OCI-M1 (cell line): ENCODE measurements around the gene QSOX1.
A peak's percentile ranks its signal among the peaks of the same experiment; 100 is the strongest.
"Not testable (repeated sequence)": the region's sequence is repeated elsewhere in the genome, so short reads cannot be mapped to it uniquely, and the experiment has no call there.

Experiments used
- DNase-seq: peaks from one replicate; lab custom pipeline; 2025; lab: John Stamatoyannopoulos, UW

QSOX1 gene

DNA sequence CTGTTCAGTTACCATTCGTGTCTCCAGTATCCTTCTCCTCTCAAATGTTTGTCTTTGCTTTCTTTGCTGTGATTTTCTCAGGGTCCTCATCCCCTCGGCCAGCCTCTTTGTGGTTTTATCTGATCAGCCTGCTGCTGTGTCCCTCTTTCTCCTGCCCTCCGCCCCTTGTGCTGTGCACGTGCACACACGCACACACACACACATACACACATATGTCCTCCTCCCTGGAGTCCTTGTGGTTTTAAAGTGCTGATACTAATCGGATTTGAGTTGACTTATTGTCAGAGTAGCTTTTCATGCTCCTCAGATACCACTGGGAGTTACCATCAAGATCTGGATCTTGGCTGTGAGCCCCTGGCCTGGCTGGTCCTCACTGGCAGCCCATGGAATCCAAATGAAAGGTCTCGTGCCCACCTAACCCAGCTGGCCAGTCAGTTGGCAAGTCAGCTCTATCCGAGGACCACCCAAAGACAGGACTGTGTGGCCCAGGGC, 34.1 kb downstream of the QSOX1 start:
- peak; percentile 84 for DNase-seq

DNA sequence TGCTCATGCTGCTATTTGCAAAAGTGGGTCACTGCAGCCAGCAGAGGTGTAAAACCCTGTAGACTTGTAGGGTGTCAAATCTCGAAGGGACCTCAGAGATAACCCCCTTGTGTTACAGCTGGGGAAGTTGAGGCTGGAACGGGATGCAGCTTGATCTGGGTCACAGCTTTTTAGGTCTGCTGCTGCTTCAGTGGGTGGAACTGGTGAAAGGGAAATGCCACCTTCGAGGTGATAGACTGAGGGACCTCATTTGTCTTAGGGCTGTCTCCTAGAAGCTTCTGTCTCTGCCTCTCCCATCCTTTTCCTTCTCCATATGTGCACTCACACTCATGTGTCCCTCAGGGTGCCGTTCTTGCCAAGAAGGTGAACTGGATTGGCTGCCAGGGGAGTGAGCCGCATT, 35.4 kb downstream of the QSOX1 start:
- DNase-seq = no peak

DNA sequence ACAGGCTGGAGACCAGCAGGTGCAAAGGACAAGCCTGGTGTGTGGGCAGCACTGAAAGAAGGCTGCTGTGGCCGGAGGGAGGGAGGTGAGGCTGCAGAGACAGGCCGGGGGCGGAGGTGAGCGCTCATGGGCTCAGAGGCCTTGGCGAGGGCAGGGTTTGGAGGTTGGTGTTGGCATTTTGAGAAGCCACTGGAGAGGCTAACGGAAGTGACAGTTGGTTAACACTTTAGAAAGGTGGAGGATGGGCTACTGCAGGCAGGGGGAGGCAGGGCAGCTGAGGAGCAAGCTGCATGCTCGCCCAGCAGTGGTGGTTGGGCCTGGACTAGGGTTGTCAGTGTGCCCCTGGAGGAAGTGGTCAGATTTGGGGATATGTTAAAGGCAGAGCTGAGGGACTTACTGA, 37.5 kb downstream of the QSOX1 start:
- DNase-seq = no peak

DNA sequence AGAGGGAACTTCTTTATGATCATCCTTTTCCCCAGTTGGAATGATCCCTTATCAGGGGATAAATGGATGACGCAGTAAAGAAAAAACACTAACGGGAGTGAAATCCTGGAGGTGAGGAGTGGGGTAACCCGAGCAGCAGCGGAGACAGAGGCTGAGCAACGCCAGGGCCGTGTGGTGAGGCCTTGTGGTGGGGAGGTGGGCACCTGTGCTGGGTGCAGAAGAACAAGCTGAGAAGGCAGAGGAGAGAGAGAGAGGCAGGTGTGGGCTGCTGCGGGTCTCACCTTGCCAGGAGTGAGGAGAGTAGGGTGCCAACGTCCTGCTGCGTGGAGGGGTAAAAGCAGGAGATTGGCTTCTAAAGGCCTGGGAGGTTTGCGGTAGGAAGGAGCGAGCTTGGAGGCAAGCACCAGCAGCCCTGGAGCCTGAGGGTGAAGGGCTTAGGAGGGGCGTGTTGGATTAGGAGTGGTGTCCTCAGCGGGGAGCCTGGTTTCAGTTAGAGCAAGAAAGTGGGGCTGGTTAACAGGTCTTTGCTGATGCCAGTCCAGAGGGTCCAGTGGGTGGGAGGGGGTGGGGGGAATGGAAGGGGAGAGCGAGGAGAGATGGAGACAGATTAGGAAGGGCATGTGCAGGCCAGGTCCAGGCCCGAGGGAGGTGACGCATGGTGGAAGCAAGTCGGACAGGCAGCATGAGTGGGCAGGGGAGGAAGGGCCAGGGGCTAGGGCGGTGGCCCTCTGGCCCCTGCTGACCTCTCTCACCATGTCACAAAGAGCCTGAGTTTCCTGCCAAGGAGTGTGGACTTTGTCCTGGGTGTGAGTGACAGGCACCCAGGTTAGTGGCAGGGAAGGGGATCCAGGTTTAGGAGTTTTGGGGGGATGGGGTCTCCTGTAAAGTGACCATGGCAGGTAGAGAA, 38.7 kb downstream of the QSOX1 start:
- no peak for DNase-seq

DNA sequence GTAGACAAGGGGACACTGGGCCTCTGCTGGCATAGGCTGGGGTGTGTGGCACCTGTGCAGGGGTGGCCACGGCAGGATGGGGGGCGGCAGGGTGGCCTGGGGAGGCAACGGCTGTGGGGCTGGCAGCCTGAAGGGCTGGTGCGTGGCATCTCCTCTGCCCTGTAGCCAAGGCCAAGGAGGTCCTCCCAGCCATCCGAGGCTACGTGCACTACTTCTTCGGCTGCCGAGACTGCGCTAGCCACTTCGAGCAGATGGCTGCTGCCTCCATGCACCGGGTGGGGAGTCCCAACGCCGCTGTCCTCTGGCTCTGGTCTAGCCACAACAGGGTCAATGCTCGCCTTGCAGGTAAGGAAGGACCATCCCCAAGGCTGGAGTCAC, 39.4 kb downstream of the QSOX1 start:
- DNase-seq = no peak

DNA sequence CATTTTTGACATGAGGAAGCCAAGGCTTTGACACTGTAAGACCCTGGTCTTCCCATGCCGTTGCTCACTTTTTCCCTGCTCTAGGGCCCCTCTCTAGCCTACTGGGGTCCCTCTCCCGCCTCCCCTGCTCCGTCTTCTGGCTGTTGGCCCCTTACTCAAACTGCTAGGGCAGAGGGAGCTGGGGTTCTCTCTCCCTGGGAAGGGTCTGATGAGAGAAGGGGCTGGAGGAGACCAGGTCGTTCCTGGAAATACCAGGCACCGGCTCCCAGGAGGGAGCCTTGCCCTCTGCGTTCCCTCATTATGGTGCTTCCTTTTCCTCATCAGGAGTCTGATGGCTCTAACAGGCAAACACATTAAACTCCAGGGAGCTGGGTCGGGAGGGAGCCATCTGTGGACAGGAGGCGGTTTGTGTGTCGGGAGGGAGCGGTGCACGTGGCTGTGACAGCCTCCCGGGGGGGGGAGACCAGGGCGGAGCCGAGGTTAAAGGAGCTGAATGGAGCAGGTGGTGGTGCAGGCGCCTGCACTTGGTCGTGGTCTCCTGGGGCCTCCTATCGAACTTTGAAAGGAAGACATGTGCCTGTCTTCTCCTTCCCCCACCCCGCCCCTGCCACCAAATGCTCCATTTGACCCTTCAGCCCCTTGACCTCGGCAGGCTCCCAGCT, 40.0 kb downstream of the QSOX1 start:
- DNase-seq = no peak

DNA sequence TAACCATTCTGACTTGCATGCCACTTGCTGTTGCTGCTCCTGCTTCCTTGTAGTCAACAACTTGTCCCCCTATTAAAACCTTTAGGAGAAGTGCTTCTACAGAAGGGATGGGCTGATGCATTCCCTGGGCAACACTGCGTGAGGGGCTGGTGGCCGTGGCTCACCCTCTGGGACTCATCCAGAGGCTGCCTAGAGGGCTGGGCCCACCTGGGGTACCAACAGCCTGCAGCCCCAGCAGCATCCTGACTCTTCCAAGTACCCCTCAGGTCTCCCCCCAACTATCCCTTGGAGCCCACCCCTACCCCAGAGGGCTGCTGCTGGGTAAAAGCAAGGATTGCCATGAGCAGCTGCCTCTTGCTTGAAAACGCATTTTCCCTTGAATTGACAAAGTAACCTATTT, 40.7 kb downstream of the QSOX1 start:
- no peak for DNase-seq

DNA sequence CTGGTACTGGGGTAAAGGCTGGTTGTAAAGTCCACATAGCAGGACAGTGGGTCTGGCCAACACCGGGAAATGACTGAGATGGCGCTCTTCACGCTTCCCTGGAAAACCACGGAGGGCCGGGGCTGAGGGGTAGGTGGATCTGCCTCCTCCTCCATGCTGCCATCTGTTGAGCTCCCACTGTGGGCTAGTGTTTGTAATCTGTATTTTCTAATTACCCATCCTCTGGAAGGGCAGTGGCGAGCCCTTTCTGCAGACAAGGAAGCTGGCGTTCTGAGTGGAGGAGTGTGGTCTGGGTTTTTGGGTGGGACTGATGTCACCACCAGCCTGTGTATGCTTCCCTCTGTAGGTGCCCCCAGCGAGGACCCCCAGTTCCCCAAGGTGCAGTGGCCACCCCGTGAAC, 41.2 kb downstream of the QSOX1 start:
- no peak for DNase-seq

DNA sequence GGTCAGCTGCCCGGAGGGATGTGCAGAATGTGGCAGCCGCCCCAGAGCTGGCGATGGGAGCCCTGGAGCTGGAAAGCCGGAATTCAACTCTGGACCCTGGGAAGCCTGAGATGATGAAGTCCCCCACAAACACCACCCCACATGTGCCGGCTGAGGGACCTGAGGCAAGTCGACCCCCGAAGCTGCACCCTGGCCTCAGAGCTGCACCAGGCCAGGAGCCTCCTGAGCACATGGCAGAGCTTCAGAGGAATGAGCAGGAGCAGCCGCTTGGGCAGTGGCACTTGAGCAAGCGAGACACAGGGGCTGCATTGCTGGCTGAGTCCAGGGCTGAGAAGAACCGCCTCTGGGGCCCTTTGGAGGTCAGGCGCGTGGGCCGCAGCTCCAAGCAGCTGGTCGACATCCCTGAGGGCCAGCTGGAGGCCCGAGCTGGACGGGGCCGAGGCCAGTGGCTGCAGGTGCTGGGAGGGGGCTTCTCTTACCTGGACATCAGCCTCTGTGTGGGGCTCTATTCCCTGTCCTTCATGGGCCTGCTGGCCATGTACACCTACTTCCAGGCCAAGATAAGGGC, 41.9 kb downstream of the QSOX1 start:
- no peak for DNase-seq

DNA sequence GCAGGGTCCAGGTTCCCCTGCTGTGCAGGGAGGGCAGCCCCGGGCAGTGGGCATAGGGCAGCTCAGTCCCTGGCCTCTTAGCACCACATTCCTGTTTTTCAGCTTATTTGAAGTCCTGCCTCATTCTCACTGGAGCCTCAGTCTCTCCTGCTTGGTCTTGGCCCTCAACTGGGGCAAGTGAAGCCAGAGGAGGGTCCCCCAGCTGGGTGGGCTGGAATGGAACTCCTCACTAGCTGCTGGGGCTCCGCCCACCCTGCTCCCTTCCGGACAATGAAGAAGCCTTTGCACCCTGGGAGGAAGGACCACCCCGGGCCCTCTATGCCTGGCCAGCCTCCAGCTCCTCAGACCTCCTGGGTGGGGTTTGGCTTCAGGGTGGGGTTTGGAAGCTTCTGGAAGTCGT, 42.6 kb downstream of the QSOX1 start:
- no peak for DNase-seq

DNA sequence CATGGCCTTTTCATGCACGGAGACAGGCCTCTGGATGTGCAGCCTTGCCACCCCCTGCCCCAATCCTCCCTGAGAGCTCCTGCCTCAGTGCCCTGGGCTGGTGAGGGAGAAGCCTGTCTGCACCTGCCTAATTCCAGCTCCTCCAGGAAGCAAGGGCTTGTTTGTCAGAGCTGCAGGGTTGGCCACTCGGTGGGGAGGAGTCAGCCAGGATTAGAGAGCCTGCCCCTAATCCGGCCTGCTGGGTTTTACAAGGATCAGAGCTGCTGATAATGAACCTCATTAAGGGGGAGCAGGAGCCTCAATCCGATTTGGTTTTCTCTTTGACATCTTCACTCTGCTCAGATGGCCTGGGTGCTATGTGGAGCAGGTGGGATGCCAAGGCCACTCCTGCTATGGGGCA, 43.5 kb downstream of the QSOX1 start:
- no peak for DNase-seq

DNA sequence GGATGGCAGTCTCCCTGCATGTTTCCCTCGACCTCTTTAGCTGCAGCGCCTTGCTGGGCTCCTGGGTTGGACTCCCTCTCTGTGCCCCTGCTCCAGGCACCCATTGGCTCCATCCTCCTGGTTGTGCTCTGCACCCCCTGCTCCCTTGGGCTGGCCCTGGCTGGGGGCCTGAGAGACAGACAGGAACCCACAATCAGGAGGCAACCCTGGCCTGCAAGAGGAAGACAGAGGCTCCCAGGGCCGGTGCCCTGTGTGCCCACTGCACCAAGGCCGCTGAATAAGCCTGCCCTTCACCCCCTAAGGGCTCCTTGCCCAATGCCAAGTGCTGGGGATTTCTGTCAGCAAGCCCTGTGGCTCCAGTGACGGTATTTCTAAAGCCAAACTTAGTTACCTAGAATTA, 43.9 kb downstream of the QSOX1 start:
- DNase-seq = no peak

DNA sequence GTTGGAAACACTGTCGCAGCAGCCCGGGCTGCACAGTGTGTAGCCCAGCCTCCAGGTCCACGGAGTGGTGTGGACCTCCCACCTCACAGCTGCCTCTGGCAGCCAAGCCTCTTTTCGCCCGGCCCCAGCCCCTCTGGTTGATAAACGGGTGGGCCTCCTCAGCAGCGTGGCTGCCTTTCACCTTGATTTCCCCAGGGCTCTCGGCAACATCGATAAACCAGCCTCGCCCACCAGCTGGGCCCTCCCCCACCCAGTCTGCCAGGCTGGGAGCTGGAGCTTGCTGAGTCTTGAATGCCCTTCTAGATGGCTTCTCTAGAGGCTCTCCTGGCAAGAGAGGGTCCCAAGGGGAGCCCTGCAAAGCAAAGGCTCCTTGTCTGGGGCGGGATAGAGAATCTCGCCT, 44.3 kb downstream of the QSOX1 start:
- DNase-seq = no peak

DNA sequence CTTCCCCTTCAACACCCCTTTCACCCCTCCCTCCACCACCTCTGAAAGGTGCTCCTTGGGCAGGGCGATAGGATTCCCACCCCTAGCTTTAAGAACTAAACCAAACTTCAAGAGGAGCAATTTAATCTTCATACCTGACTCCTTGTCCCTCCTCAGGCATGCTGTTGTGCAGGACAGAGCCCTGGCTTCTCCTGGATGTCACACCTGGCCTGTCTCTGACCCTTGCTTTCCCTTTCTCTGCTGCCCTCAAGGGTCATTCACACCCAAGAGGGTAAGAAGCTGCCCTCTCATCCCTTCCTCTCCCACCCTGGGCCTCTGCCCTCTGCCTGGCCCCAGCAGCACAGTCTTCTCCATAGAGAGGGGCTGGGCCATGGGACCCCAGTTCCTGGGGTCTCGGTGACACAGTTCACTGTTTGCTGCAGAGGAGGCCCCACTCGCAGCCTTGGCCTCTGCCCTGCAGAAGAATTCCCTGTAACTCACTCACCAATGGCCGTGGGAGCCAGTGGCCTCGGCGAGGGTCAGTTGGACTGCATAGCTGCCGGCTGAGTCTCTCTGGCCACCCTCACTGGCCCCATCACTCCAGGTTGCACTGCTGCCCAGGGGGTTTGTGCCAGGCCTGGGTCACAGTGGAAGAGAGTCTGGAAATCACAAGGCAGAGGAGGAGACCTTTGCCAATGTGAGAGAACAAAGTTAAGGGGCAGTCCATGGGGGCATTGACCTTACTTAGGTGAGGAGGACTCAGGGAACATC, 47.0 kb downstream of the QSOX1 start:
- DNase-seq = no peak

DNA sequence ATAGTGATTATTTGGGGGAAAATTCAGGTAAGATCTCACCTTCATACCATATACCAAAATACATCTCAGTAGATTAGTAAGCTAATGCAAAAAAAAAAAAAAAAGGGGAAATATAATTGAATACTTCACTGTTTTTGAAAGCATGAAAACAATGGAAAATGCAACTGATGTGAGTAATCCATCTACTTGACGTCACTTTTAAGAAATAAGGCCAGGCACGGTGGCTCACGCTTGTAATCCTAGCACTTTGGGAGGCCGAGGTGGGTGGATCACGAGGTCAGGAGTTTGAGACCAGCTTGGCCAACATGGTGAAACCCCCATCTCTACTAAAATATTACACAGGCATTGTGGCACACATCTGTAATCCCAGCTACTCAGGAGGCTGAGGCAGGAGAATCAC, 47.9 kb downstream of the QSOX1 start:
- not testable (repeated sequence) for DNase-seq

DNA sequence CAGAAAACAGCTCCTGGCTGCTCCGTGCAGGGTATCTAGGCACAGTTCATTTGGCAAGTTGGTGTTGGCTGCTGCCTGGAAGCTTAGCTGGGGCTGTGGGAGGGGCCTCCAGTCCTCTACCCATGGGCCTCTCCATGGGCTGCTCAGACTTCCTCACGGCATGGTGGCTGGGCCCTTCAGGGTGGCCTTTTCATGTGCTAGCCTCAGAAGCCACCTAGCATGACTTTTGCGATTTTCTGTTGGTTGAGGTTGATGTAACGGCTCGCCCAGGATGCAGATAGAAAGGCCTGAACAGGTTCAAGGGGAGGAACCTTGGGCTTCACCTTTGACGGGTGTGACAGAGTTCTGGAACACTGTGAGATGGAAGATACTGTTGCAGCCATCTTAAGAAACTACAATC, 49.6 kb downstream of the QSOX1 start:
- no peak for DNase-seq

DNA sequence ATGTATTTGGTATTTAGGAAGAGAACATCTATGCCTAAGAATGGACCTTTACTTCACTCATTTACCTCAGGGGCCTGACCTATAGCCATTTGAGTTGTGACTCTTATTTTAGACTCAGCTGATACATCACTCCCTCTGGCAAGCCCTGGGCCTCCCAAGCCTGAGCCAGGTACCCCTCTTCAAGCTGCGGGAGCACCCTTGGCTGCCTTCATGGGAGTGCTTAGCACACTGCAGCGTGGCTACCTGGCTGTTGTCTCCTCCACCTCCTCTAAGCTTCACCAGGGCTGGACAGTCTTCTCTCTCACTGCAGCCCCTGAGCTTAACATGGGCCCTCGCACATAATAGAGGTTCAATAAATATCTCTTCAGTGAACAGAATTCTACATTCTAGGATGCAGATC, 51.9 kb downstream of the QSOX1 start:
- DNase-seq = no peak

DNA sequence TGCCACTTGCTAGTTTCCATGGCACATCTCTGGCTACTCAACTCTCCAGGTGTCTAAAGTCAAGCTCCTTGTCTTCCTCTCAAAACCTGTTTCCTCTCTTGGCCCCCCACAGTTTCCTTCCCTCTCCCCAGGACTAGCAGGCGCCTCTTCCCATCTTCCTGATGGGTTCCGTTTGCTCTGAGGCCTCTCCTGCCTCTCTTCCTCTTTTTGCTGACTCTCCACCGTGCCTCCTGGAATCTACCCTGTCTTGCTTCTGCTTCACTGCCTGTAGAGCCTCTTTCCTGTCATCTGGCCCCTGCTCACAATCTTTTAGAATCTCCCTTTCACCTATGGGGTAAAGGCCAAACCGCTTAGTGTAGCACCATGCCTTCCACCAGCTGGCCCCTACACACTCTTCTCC, 53.6 kb downstream of the QSOX1 start:
- DNase-seq = peak; percentile 25

DNA sequence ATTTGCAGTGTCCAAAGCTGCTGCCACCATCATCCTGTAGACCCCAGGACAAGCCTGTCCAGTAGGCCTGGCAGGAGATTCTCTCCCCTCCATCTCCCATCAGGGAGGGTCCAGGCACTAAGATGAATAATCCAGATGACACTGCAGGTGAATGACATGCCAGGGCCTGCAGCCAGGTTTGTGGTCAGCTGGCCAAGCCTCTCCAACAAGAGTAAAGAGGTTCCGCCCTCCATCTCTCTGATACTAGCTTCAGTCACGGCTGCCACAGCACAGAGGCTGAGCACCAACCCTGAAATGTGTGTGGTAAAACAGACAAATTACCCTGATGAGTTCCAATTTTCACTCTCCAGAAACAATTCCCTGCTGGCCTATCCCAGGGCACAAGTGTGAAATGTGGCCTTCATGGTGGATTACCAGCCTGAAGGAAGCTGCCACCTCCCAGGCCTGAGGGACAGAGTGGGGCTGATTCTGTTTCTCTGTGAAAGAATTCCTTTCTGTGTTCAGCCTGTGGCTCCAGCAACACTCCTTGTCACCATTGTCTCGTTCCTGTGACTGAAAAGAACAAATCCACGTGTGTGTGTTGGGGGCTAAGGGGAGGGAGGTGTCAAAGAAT, 55.4 kb downstream of the QSOX1 start:
- DNase-seq = no peak

DNA sequence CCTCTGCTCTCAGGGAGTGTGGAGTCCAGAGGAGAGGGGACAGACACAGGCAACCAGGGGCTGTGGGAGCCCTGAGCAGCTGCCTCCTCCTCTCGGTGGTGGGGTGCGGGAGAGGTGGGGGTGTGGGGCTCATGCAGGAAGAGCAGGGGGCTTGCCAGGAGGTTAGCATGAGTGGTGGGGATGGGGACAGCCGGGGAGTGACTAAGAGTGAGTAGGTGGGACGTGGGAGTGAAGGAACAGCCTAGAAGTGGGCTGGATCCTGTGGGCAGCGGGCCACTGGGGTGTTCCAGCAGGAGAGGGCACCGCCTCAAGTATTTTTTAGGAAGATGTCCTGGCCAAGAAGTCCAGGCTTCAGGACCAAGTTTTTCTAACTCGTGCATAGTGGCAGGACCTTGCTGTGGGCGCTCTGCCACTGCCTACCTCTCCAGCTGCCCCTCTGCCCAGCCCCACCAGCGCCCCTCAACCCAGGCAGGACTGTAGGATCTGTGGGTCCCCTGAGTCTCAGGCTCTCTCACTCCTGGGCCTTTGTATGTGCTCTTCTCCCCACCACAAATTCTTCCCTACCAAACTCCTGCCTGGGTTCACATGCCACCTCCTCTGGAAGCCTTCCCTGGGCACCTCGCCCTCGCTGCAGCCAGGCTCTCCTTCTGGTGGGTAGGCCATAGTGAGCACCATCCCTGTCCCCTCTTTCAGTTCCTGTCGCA, 56.6 kb downstream of the QSOX1 start:
- no peak for DNase-seq

DNA sequence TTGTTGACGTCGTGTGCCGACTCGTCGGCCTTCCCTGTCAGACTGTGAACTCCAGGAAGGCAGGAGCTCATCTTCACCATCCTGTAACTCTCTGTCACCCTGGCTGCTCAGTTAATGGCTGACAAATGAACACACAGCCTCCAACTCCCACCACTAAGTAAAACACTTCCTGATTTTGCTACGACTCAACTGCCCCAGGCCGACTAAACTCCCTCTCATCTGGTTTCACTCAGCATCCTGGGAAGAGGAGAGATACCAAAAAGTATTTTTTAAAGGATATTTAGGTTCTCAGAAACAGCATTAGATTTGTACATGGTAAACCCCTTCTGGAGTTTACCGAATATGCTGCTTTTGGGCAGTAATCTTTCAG, 57.2 kb downstream of the QSOX1 start:
- no peak for DNase-seq
